ENCODE results near the gene C4orf50.

C4orf50 gene

GRCh38 chr4:5921101-5921980 is 96.9 kb downstream of the C4orf50 start:
- Histone ChIP-seq H3K27ac (ENCODE audit: low read length) (no peak overlapping the region), H3K4me3 (ENCODE audit: low read length) (no peak overlapping the region), H3K9ac (ENCODE audit: low read depth, low read length) (no peak overlapping the region), H3K36me3 (ENCODE audit: insufficient read depth, low read depth, low read length) (no peaks in the 10 kb centered on the region), H3K4me1 (ENCODE audit: insufficient read depth, low read length) (peaks cover 3% of the 10 kb centered on the region; the same call in 1 of the 2 replicates), H3K27me3 (ENCODE audit: insufficient read depth, low read length) (no peaks in the 10 kb centered on the region; the same call in none of the 2 replicates), H3K9me3 (ENCODE audit: insufficient read depth, low read depth, low read length) (no peaks in the 10 kb centered on the region)

GRCh38 chr4:5919571-5919970 is 98.7 kb downstream of the C4orf50 start:
- Histone ChIP-seq H3K4me3 (ENCODE audit: low read length) (no peak overlapping the region), H3K4me1 (ENCODE audit: insufficient read depth, low read length) (no peaks in the 10 kb centered on the region)

GRCh38 chr4:5919044-5919443 is 99.2 kb downstream of the C4orf50 start:
- peaks cover 5% of the 10 kb centered on the region for H3K27me3 ChIP-seq (ENCODE audit: insufficient read depth, low read length)
- no peak overlapping the region for H3K9ac ChIP-seq (ENCODE audit: low read depth, low read length)
- no peak overlapping the region for H3K4me3 ChIP-seq (ENCODE audit: low read length)
- H3K9me3 ChIP-seq (ENCODE audit: insufficient read depth, low read depth, low read length), result no peaks in the 10 kb centered on the region
- H3K36me3 ChIP-seq (ENCODE audit: insufficient read depth, low read depth, low read length), result no peaks in the 10 kb centered on the region
- H3K4me1 ChIP-seq (ENCODE audit: insufficient read depth, low read length), result no peaks in the 10 kb centered on the region
- H3K27ac ChIP-seq (ENCODE audit: low read length), result no peak overlapping the region

More at GRCh38 chr4:5919571-5919970, 98.7 kb downstream of the C4orf50 start:
- Histone ChIP-seq H3K27ac (ENCODE audit: low read length) (no peak overlapping the region), H3K27me3 (ENCODE audit: insufficient read depth, low read length) (peaks cover 5% of the 10 kb centered on the region), H3K9ac (ENCODE audit: low read depth, low read length) (no peak overlapping the region), H3K9me3 (ENCODE audit: insufficient read depth, low read depth, low read length) (no peaks in the 10 kb centered on the region), H3K36me3 (ENCODE audit: insufficient read depth, low read depth, low read length) (no peaks in the 10 kb centered on the region)

GRCh38 chr4:5918331-5918985 is 99.8 kb downstream of the C4orf50 start:
- H3K27ac ChIP-seq (ENCODE audit: low read length), result no peak overlapping the region
- H3K4me3 ChIP-seq (ENCODE audit: low read length), result no peak overlapping the region
- H3K9me3 ChIP-seq (ENCODE audit: insufficient read depth, low read depth, low read length), result no peaks in the 10 kb centered on the region
- H3K9ac ChIP-seq (ENCODE audit: low read depth, low read length), result no peak overlapping the region
- no peaks in the 10 kb centered on the region for H3K36me3 ChIP-seq (ENCODE audit: insufficient read depth, low read depth, low read length)
- H3K27me3 ChIP-seq (ENCODE audit: insufficient read depth, low read length), result peaks cover 6% of the 10 kb centered on the region
- peaks cover 2% of the 10 kb centered on the region; the same call in 1 of the 2 replicates for H3K4me1 ChIP-seq (ENCODE audit: insufficient read depth, low read length)

GRCh38 chr4:5917672-5918071 is 100.6 kb downstream of the C4orf50 start:
- Histone ChIP-seq H3K27me3 (ENCODE audit: insufficient read depth, low read length) (peaks cover 8% of the 10 kb centered on the region), H3K9ac (ENCODE audit: low read depth, low read length) (no peak overlapping the region), H3K36me3 (ENCODE audit: insufficient read depth, low read depth, low read length) (no peaks in the 10 kb centered on the region), H3K27ac (ENCODE audit: low read length) (no peak overlapping the region), H3K4me1 (ENCODE audit: insufficient read depth, low read length) (peaks cover 8% of the 10 kb centered on the region; the same call in 1 of the 2 replicates), H3K9me3 (ENCODE audit: insufficient read depth, low read depth, low read length) (no peaks in the 10 kb centered on the region), H3K4me3 (ENCODE audit: low read length) (no peak overlapping the region)

- Histone ChIP-seq H3K4me3 (ENCODE audit: low read length) (no peak overlapping the region), H3K27ac (ENCODE audit: low read length) (no peak overlapping the region), H3K4me1 (ENCODE audit: insufficient read depth, low read length) (peaks cover 21% of the 10 kb centered on the region; the same call in 1 of the 2 replicates), H3K27me3 (ENCODE audit: insufficient read depth, low read length) (peaks cover 8% of the 10 kb centered on the region), H3K9ac (ENCODE audit: low read depth, low read length) (no peak overlapping the region), H3K9me3 (ENCODE audit: insufficient read depth, low read depth, low read length) (no peaks in the 10 kb centered on the region), H3K36me3 (ENCODE audit: insufficient read depth, low read depth, low read length) (no peaks in the 10 kb centered on the region)
These were observed 102.0 kb downstream of the C4orf50 start for GRCh38 chr4:5916229-5916628.

- H3K9me3 ChIP-seq (ENCODE audit: insufficient read depth, low read depth, low read length), result no peaks in the 10 kb centered on the region
- H3K4me3 ChIP-seq (ENCODE audit: low read length), result peak overlapping the region; percentile 26; the same call in 1 of the 2 replicates
- peaks cover 19% of the 10 kb centered on the region for H3K27me3 ChIP-seq (ENCODE audit: insufficient read depth, low read length)
- H3K4me1 ChIP-seq (ENCODE audit: insufficient read depth, low read length), result peaks cover 22% of the 10 kb centered on the region; the same call in 1 of the 2 replicates
- peak overlapping the region; percentile 42; the same call in 1 of the 2 replicates for H3K9ac ChIP-seq (ENCODE audit: low read depth, low read length)
- no peak overlapping the region for H3K27ac ChIP-seq (ENCODE audit: low read length)
- H3K36me3 ChIP-seq (ENCODE audit: insufficient read depth, low read depth, low read length), result no peaks in the 10 kb centered on the region
These were observed 104.8 kb downstream of the C4orf50 start for GRCh38 chr4:5913454-5913853.

GRCh38 chr4:5912614-5913019 is 105.6 kb downstream of the C4orf50 start:
- peaks cover 22% of the 10 kb centered on the region; the same call in 1 of the 2 replicates for H3K4me1 ChIP-seq (ENCODE audit: insufficient read depth, low read length)
- H3K27me3 ChIP-seq (ENCODE audit: insufficient read depth, low read length), result peaks cover 27% of the 10 kb centered on the region
- H3K9me3 ChIP-seq (ENCODE audit: insufficient read depth, low read depth, low read length), result no peaks in the 10 kb centered on the region
- H3K4me3 ChIP-seq (ENCODE audit: low read length), result peak overlapping the region; percentile 26; the same call in 1 of the 2 replicates
- H3K27ac ChIP-seq (ENCODE audit: low read length), result no peak overlapping the region
- no peaks in the 10 kb centered on the region for H3K36me3 ChIP-seq (ENCODE audit: insufficient read depth, low read depth, low read length)
- H3K9ac ChIP-seq (ENCODE audit: low read depth, low read length), result no peak overlapping the region; the same call in 1 of the 2 replicates

GRCh38 chr4:5908876-5909427 is 109.3 kb downstream of the C4orf50 start:
- Histone ChIP-seq H3K27me3 (ENCODE audit: insufficient read depth, low read length) (peaks cover 58% of the 10 kb centered on the region), H3K9me3 (ENCODE audit: insufficient read depth, low read depth, low read length) (no peaks in the 10 kb centered on the region), H3K4me1 (ENCODE audit: insufficient read depth, low read length) (peaks cover 43% of the 10 kb centered on the region), H3K36me3 (ENCODE audit: insufficient read depth, low read depth, low read length) (no peaks in the 10 kb centered on the region), H3K4me3 (ENCODE audit: low read length) (no peak overlapping the region), H3K9ac (ENCODE audit: low read depth, low read length) (no peak overlapping the region), H3K27ac (ENCODE audit: low read length) (no peak overlapping the region)

GRCh38 chr4:5906191-5906590 is 112.0 kb downstream of the C4orf50 start:
- peak overlapping the region; percentile 25; the same call in 1 of the 2 replicates for H3K4me3 ChIP-seq (ENCODE audit: low read length)
- no peaks in the 10 kb centered on the region for H3K36me3 ChIP-seq (ENCODE audit: insufficient read depth, low read depth, low read length)
- H3K9me3 ChIP-seq (ENCODE audit: insufficient read depth, low read depth, low read length), result no peaks in the 10 kb centered on the region
- H3K9ac ChIP-seq (ENCODE audit: low read depth, low read length), result no peak overlapping the region
- H3K4me1 ChIP-seq (ENCODE audit: insufficient read depth, low read length), result peaks cover 26% of the 10 kb centered on the region
- peaks cover 79% of the 10 kb centered on the region for H3K27me3 ChIP-seq (ENCODE audit: insufficient read depth, low read length)
- H3K27ac ChIP-seq (ENCODE audit: low read length), result no peak overlapping the region

- no peak overlapping the region for H3K9ac ChIP-seq (ENCODE audit: low read depth, low read length)
- peaks cover 83% of the 10 kb centered on the region for H3K27me3 ChIP-seq (ENCODE audit: insufficient read depth, low read length)
- H3K4me1 ChIP-seq (ENCODE audit: insufficient read depth, low read length), result peaks cover 25% of the 10 kb centered on the region
- no peaks in the 10 kb centered on the region for H3K36me3 ChIP-seq (ENCODE audit: insufficient read depth, low read depth, low read length)
- H3K27ac ChIP-seq (ENCODE audit: low read length), result no peak overlapping the region
- H3K9me3 ChIP-seq (ENCODE audit: insufficient read depth, low read depth, low read length), result no peaks in the 10 kb centered on the region
- H3K4me3 ChIP-seq (ENCODE audit: low read length), result peak overlapping the region; percentile 27; the same call in 1 of the 2 replicates
These were observed 112.5 kb downstream of the C4orf50 start for GRCh38 chr4:5905714-5906113.

Data from iPS-20b (cell line).